ENCODE measurements around the gene NEK7. TPM values are rescaled to one million over a fixed set of nuclear protein-coding genes. Genes with fewer than 3 reads are reported as not detected.

Gene NEK7
- total and polyA plus RNA-seq, 9 of the 15 experiments (the other 6 are each of a cell fraction or from before 2014, with no cell fraction given): 8.5 to 37.3 (median 27.7) TPM

DNA sequence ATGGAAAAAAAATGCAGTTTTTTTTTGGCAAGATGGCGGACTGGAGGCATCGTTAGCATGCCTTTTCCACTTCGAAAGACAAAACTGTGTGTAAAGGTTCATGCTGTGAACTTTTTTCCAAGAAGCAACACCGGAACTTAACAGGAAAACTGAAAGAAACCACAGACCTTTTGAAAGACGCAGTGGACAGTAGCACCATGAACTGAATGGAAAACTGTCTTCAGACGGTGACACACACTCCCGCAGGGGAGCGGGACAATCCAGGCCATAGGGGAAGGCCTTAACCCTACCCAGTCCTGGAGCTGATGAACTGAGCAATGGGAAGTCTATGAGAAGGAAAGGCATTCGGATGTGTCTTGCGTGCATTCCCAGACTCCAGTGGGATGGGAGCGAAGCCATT lies 54.9 kb downstream of the NEK7 start:
- TF ChIP-seq ETV5 (CRISPR knock-in tag; IDR thresholded peaks at IDR 0.05; ENCODE audit: low read depth): no peak
- TF ChIP-seq MTA2 (IDR thresholded peaks at IDR 0.05; ENCODE audit: low read depth): no peak
- TF ChIP-seq, protein P1, sequence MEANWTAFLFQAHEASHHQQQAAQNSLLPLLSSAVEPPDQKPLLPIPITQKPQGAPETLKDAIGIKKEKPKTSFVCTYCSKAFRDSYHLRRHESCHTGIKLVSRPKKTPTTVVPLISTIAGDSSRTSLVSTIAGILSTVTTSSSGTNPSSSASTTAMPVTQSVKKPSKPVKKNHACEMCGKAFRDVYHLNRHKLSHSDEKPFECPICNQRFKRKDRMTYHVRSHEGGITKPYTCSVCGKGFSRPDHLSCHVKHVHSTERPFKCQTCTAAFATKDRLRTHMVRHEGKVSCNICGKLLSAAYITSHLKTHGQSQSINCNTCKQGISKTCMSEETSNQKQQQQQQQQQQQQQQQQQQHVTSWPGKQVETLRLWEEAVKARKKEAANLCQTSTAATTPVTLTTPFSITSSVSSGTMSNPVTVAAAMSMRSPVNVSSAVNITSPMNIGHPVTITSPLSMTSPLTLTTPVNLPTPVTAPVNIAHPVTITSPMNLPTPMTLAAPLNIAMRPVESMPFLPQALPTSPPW (CRISPR knock-in tag; IDR thresholded peaks at IDR 0.05): no peak
- TF ChIP-seq, protein P2, sequence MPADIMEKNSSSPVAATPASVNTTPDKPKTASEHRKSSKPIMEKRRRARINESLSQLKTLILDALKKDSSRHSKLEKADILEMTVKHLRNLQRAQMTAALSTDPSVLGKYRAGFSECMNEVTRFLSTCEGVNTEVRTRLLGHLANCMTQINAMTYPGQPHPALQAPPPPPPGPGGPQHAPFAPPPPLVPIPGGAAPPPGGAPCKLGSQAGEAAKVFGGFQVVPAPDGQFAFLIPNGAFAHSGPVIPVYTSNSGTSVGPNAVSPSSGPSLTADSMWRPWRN (IDR thresholded peaks at IDR 0.05; ENCODE audit: low read depth): no peak
- no peak for TF ChIP-seq CHD2 (IDR thresholded peaks at IDR 0.05; ENCODE audit: low read depth, low read length)
- TF ChIP-seq BHLHE40 (IDR thresholded peaks at IDR 0.05; ENCODE audit: low read length): no peak
- TF ChIP-seq MXI1 (IDR thresholded peaks at IDR 0.05; ENCODE audit: low read depth, low read length): no peak
- no peak for TF ChIP-seq RFX5 (IDR thresholded peaks at IDR 0.05; ENCODE audit: low read depth, low read length)
- TF ChIP-seq ZNF282 (CRISPR knock-in tag; IDR thresholded peaks at IDR 0.05): no peak
- TF ChIP-seq GTF2A2 (tag; IDR thresholded peaks at IDR 0.05): no peak
- H3K9me1 ChIP-seq (ENCODE audit: control insufficient read depth, insufficient read depth, low read length): no peaks in the 10 kb centered on the region
- H3K79me2 ChIP-seq (ENCODE audit: control insufficient read depth, insufficient read depth, low read length): peaks cover 5% of the 10 kb centered on the region; the same call in 1 of the 3 replicates
- no peaks in the 10 kb centered on the region for H3K27me3 ChIP-seq (ENCODE audit: control insufficient read depth in 2 of 2, insufficient read depth in 2 of 2, low read length in 2 of 2)
- no peak overlapping the region for H3K27ac ChIP-seq (ENCODE audit: extremely low read depth, low read depth, low read length)
- H3K9me3 ChIP-seq (replicated peaks; ENCODE audit: control insufficient read depth, insufficient read depth, low read depth, low read length): peaks cover 24% of the 10 kb centered on the region
- no peak overlapping the region for H3K4me3 ChIP-seq
- intact Hi-C loops (cut with micrococcal nuclease) (no loop called here), in situ Hi-C loops (cut with MboI) (no loop called here)
- CTCF ChIA-PET (ENCODE audit: low intra/inter-chr PET ratio): no interaction called here
- peaks cover 7% of the 10 kb centered on the region; the same call in 2 of the 3 replicates for H3K36me3 ChIP-seq (ENCODE audit: control insufficient read depth, insufficient read depth, low read length)
- no peak for FAIRE-seq
- 95% methylated on average over 11 of the region's 11 CpGs for WGBS (ENCODE audit: insufficient coverage, low coverage, missing lambda C conversion rate)
- no peak for ATAC-seq
- no peak for DNase-seq (ENCODE audit: extremely low read depth in 1 of 4, low spot score in 3 of 4)
- H3K4me2 ChIP-seq (ENCODE audit: insufficient read depth, low read length): no peak overlapping the region
- no peak overlapping the region for H3K9ac ChIP-seq (ENCODE audit: insufficient read depth in 1 of 2, low read depth in 2 of 2, low read length in 2 of 2)
- no peak overlapping the region for H2AFZ ChIP-seq (ENCODE audit: low read depth, low read length)
- BruUV-seq (replicated peaks): no TSS peak
- H3K4me1 ChIP-seq (replicated peaks in 1 of 2; ENCODE audit: control insufficient read depth in 2 of 2, insufficient read depth in 2 of 2, low read length in 2 of 2): no peaks in the 10 kb centered on the region
- POLR2A ChIA-PET: no interaction called here
- H4K20me1 ChIP-seq (replicated peaks; ENCODE audit: control insufficient read depth, insufficient read depth, low read length): no peaks in the 10 kb centered on the region
